Activated CD4-positive, alpha-beta T cell treated with anti-CD3 and anti-CD28 coated beads, Interleukin-2, amount 10 ng/mL, durations not matched to agents 7 days and 5 days (primary cell): Measurements from ENCODE around the gene USP6. TPM values are rescaled to one million over a fixed set of nuclear protein-coding genes. Genes with fewer than 3 reads are reported as not detected.
"Not testable (repeated sequence)": the region's sequence is repeated elsewhere in the genome, so short reads cannot be mapped to it uniquely, and the experiment has no call there.

Experiments used
- CTCF ChIA-PET: fragments of 350-600 bp; sonication (Branson Sonifier 250); formaldehyde crosslinking; loops from one replicate; lab custom pipeline; 2021; ENCODE audit warnings: antibody characterized with exemption; lab: Charles Lee
- POLR2A ChIA-PET: fragments of 350-600 bp; sonication (Branson Sonifier 250); formaldehyde crosslinking; loops from one replicate; lab custom pipeline; 2021; ENCODE audit warnings: antibody characterized with exemption; lab: Charles Lee
- DNase-seq: peaks from one replicate; pipeline ENCODE4 v3.0.0-alpha.2; 2020
- H3K27ac Mint-ChIP-seq: one replicate; pipeline ENCODE4 v1.8.0; 2021; ENCODE audit warnings: mild to moderate bottlenecking, moderate library complexity, mixed read lengths
- H3K27me3 Mint-ChIP-seq: one replicate; pipeline ENCODE4 v1.8.0; 2021; ENCODE audit warnings: mixed read lengths
- H3K36me3 Mint-ChIP-seq: one replicate; pipeline ENCODE4 v1.8.0; 2021; ENCODE audit warnings: low read depth, mixed read lengths
- H3K4me1 Mint-ChIP-seq: one replicate; pipeline ENCODE4 v1.8.0; 2021; ENCODE audit warnings: mixed read lengths
- H3K4me3 Mint-ChIP-seq: one replicate; pipeline ENCODE4 v1.8.0; 2021; ENCODE audit warnings: mild to moderate bottlenecking, moderate library complexity, mixed read lengths
- H3K9me3 Mint-ChIP-seq: one replicate; pipeline ENCODE4 v1.8.0; 2021; ENCODE audit warnings: mixed read lengths
- total RNA-seq, 2 experiments: library from RNA; stranded (reverse); gene quantifications; one replicate each; pipeline ENCODE4 v1.2.3, GENCODE V29; 2021

USP6 gene
- total RNA-seq, 2 experiments from 2014 or later: 0.05 to 0.06 TPM

- H3K36me3 Mint-ChIP-seq, H3K4me3 Mint-ChIP-seq, DNase-seq, POLR2A ChIA-PET, H3K4me1 Mint-ChIP-seq, H3K27ac Mint-ChIP-seq, H3K9me3 Mint-ChIP-seq, CTCF ChIA-PET: not testable (repeated sequence)
- peaks cover 25% of the 10 kb centered on the region for H3K27me3 Mint-ChIP-seq
Measured at GRCh38 chr17:5160702-5161101, 44.9 kb downstream of the USP6 start.

GRCh38 chr17:5161793-5162192 lies 46.0 kb downstream of the USP6 start:
- H3K9me3 Mint-ChIP-seq, DNase-seq, H3K4me1 Mint-ChIP-seq, POLR2A ChIA-PET, H3K4me3 Mint-ChIP-seq, H3K27ac Mint-ChIP-seq, CTCF ChIA-PET, H3K36me3 Mint-ChIP-seq: not testable (repeated sequence)
- peaks cover 26% of the 10 kb centered on the region for H3K27me3 Mint-ChIP-seq

- Mint-ChIP-seq H3K27ac (no peak overlapping the region), H3K36me3 (no peaks in the 10 kb centered on the region), H3K27me3 (peaks cover 14% of the 10 kb centered on the region), H3K4me3 (no peak overlapping the region), H3K4me1 (no peaks in the 10 kb centered on the region), H3K9me3 (no peaks in the 10 kb centered on the region)
- POLR2A ChIA-PET: no interaction called here
- CTCF ChIA-PET: no interaction called here
- DNase-seq: no peak
Measured at GRCh38 chr17:5164436-5164835, 48.6 kb downstream of the USP6 start.

- not testable (repeated sequence) for H3K4me1 Mint-ChIP-seq
- CTCF ChIA-PET: interaction anchor here (0.6 kb wide), 1 partner anchor 31 kb away, joined by 3 read pairs; no protein-coding TSS in a partner anchor
Measured at GRCh38 chr17:5165791-5166564, 50.1 kb downstream of the USP6 start.

GRCh38 chr17:5175027-5175426 lies 59.2 kb downstream of the USP6 start:
- H3K36me3 Mint-ChIP-seq: peaks cover 30% of the 10 kb centered on the region
- H3K9me3 Mint-ChIP-seq: peaks cover 37% of the 10 kb centered on the region
- H3K4me1 Mint-ChIP-seq, H3K27ac Mint-ChIP-seq, POLR2A ChIA-PET, CTCF ChIA-PET, DNase-seq, H3K27me3 Mint-ChIP-seq, H3K4me3 Mint-ChIP-seq: not testable (repeated sequence)

More at GRCh38 chr17:5165791-5166564, 50.1 kb downstream of the USP6 start:
- POLR2A ChIA-PET: interaction anchor here (0.6 kb wide), 1 partner anchor 563 kb away, joined by 5 read pairs; no protein-coding TSS in a partner anchor
- not testable (repeated sequence) for DNase-seq, H3K36me3 Mint-ChIP-seq, H3K27ac Mint-ChIP-seq, H3K4me3 Mint-ChIP-seq, H3K9me3 Mint-ChIP-seq
- peaks cover 13% of the 10 kb centered on the region for H3K27me3 Mint-ChIP-seq

GRCh38 chr17:5179003-5179402 lies 63.2 kb downstream of the USP6 start:
- CTCF ChIA-PET: no interaction called here
- H3K27ac Mint-ChIP-seq: no peak overlapping the region
- H3K4me1 Mint-ChIP-seq: no peaks in the 10 kb centered on the region
- no peaks in the 10 kb centered on the region for H3K27me3 Mint-ChIP-seq
- H3K4me3 Mint-ChIP-seq: no peak overlapping the region
- H3K36me3 Mint-ChIP-seq: peaks cover 58% of the 10 kb centered on the region
- H3K9me3 Mint-ChIP-seq: peaks cover 55% of the 10 kb centered on the region
- POLR2A ChIA-PET: no interaction called here
- no peak for DNase-seq

- H3K36me3 Mint-ChIP-seq: peaks cover 64% of the 10 kb centered on the region
- H3K9me3 Mint-ChIP-seq: peaks cover 64% of the 10 kb centered on the region
- no peaks in the 10 kb centered on the region for H3K27me3 Mint-ChIP-seq
- H3K4me1 Mint-ChIP-seq: no peaks in the 10 kb centered on the region
- POLR2A ChIA-PET: no interaction called here
- no peak overlapping the region for H3K4me3 Mint-ChIP-seq
- CTCF ChIA-PET: interaction anchor here (0.6 to 3.1 kb wide), 2 partner anchors 10 to 1925 kb away, joined by 3 to 18 read pairs; partner anchors contain the start of gene ZNF594
- no peak overlapping the region for H3K27ac Mint-ChIP-seq
- no peak for DNase-seq
Measured at GRCh38 chr17:5181509-5182305, 65.9 kb downstream of the USP6 start.

GRCh38 chr17:5182597-5183409 lies 67.0 kb downstream of the USP6 start:
- CTCF ChIA-PET: interaction anchor here (3.1 kb wide), 1 partner anchor 9 kb away, joined by 18 read pairs; the partner anchor contains the start of gene ZNF594
- Mint-ChIP-seq H3K27me3 (no peaks in the 10 kb centered on the region), H3K27ac (peak overlapping the region; percentile 10), H3K9me3 (peaks cover 68% of the 10 kb centered on the region), H3K4me3 (no peak overlapping the region), H3K36me3 (peaks cover 70% of the 10 kb centered on the region), H3K4me1 (no peaks in the 10 kb centered on the region)
- DNase-seq: no peak
- POLR2A ChIA-PET: interaction anchor here (0.6 kb wide), 1 partner anchor 86 kb away, joined by 5 read pairs; no protein-coding TSS in a partner anchor

GRCh38 chr17:5183410-5183793 lies 67.6 kb downstream of the USP6 start:
- Mint-ChIP-seq H3K4me3 (no peak overlapping the region), H3K27ac (no peak overlapping the region), H3K4me1 (no peaks in the 10 kb centered on the region), H3K9me3 (peaks cover 72% of the 10 kb centered on the region), H3K27me3 (no peaks in the 10 kb centered on the region), H3K36me3 (peaks cover 74% of the 10 kb centered on the region)
- ChIA-PET CTCF (interaction anchor here (3.1 kb wide), 1 partner anchor 9 kb away, joined by 18 read pairs; the partner anchor contains the start of gene ZNF594), POLR2A (interaction anchor here (0.6 kb wide), 1 partner anchor 86 kb away, joined by 5 read pairs; no protein-coding TSS in a partner anchor)
- no peak for DNase-seq

- Mint-ChIP-seq H3K4me3 (no peak overlapping the region), H3K36me3 (peaks cover 73% of the 10 kb centered on the region), H3K27ac (no peak overlapping the region), H3K4me1 (no peaks in the 10 kb centered on the region), H3K27me3 (no peaks in the 10 kb centered on the region), H3K9me3 (peaks cover 69% of the 10 kb centered on the region)
- ChIA-PET POLR2A (no interaction called here), CTCF (no interaction called here)
- no peak for DNase-seq
Measured at GRCh38 chr17:5184288-5184687, 68.5 kb downstream of the USP6 start.

- Mint-ChIP-seq H3K4me3 (peak within 1 kb of the TSS; percentile 84), H3K36me3 (peaks cover 41% of the 10 kb centered on the region), H3K27ac (peak within 1 kb of the TSS; percentile 91), H3K9me3 (peaks cover 31% of the 10 kb centered on the region), H3K27me3 (no peaks in the 10 kb centered on the region), H3K4me1 (peaks cover 32% of the 10 kb centered on the region)
- DNase-seq: peak; percentile 97
- CTCF ChIA-PET: interaction anchor here (0.5 to 2.4 kb wide), 13 partner anchors 9 to 413 kb away, joined by 3 to 18 read pairs (median 4); partner anchors contain the start of genes C1QBP and ZNF232
- POLR2A ChIA-PET: interaction anchor here (0.5 to 0.8 kb wide), 2 partner anchors 79 to 159 kb away, joined by 3 to 4 read pairs; no protein-coding TSS in a partner anchor
Measured at GRCh38 chr17:5191541-5192417, 75.9 kb downstream of the USP6 start, which contains the start of gene ZNF594. Gene ZNF594 (minus strand): TSS chr17:5191868. CDS start chr17:5184256, 7,612 bp downstream.
